K562 (cell line): ENCODE measurements around the gene THADA. TPM values are rescaled to one million over a fixed set of nuclear protein-coding genes. Genes with fewer than 3 reads are reported as not detected.

Experiments used
- ATAC-seq: fragments of 200-7000 bp; cut with Tn5 transposase; 3 replicates; pipeline ENCODE4 v1.9.1; 2020; ENCODE audit warnings: moderate library complexity
- BruUV-seq: library from RNA; stranded (reverse); fragments of 400-500 nt; replicated peaks from 2 replicates; lab custom pipeline; 2021; lab: Mats Ljungman, UMichigan
- CTCF ChIA-PET: fragments of 300-600 bp; formaldehyde crosslinking; extraction: SDS; loops from one replicate; lab custom pipeline; 2021; ENCODE audit warnings: low intra/inter-chr PET ratio; lab: Yijun Ruan, JAX
- POLR2A ChIA-PET: fragments of 300-600, 350-650 bp; sonication (Branson Sonifier 250); formaldehyde crosslinking; extraction: SDS; loops from one replicate; lab custom pipeline; 2021; ENCODE audit warnings: antibody characterized with exemption, inconsistent platforms; lab: Yijun Ruan, JAX
- DNase-seq, 4 experiments: peaks; one replicate each; pipeline versions ENCODE4 v3.0.0 to v3.0.0-alpha.2; 2011 to 2018; ENCODE audit warnings: low spot score in 3 of 4, mixed read lengths in 3 of 4; ENCODE audit errors: extremely low read depth in 1 of 4
- FAIRE-seq: peaks from 2 replicates; lab custom pipeline; 2011; peaks lifted over from hg19 to GRCh38; lab: Jason Lieb, UNC
- H2AFZ ChIP-seq: 2 replicates; pipeline ENCODE4 v1.6.0; 2011; ENCODE audit warnings: low read depth, low read length, control low read depth, inconsistent platforms
- H3K27ac ChIP-seq: fragments of 200-600 bp; 3 replicates; pipeline ENCODE4 v1.8.0; 2011; ENCODE audit warnings: low read depth, mild to moderate bottlenecking, control low read depth, inconsistent platforms, low read length, moderate library complexity, mixed read lengths; ENCODE audit errors: extremely low read depth
- H3K27me3 ChIP-seq, 2 experiments: fragments of 300-600 bp in 1 of 2; 2 replicates in 1 of 2; 3 replicates in 1 of 2; pipeline versions ENCODE4 v1.6.0 to v1.8.0; 2011; ENCODE audit warnings: inconsistent platforms in 2 of 2, low read length in 2 of 2, mild to moderate bottlenecking in 1 of 2, mixed read lengths in 1 of 2, moderate library complexity in 1 of 2; ENCODE audit not compliant: control insufficient read depth in 2 of 2, insufficient read depth in 2 of 2
- H3K36me3 ChIP-seq: fragments of 300-600 bp; 3 replicates; pipeline ENCODE4 v1.8.0; 2011; ENCODE audit warnings: mild to moderate bottlenecking, low read length, inconsistent platforms; ENCODE audit not compliant: control insufficient read depth, insufficient read depth
- H3K4me1 ChIP-seq, 2 experiments: fragments of 200-600 bp in 1 of 2; replicated peaks in 1 of 2; 2 replicates in 1 of 2; 3 replicates in 1 of 2; pipeline versions ENCODE4 v1.5.1 to v1.8.0; 2011; ENCODE audit warnings: inconsistent platforms in 2 of 2, low read length in 2 of 2, mild to moderate bottlenecking in 1 of 2, mixed read lengths in 1 of 2, moderate library complexity in 1 of 2; ENCODE audit not compliant: control insufficient read depth in 2 of 2, insufficient read depth in 2 of 2
- H3K4me2 ChIP-seq: 2 replicates; pipeline ENCODE4 v1.6.1; 2011; ENCODE audit warnings: low read length, control low read depth, inconsistent platforms, mixed read lengths; ENCODE audit not compliant: insufficient read depth
- H3K4me3 ChIP-seq: fragments of 200-600 bp; sonication (generic), shearing (Covaris generic); 2 replicates; pipeline ENCODE4 v1.5.1; 2016; ENCODE audit warnings: control low read depth, inconsistent platforms
- H3K79me2 ChIP-seq: fragments of 200-600 bp; 3 replicates; pipeline ENCODE4 v1.8.0; 2011; ENCODE audit warnings: low read length, inconsistent platforms; ENCODE audit not compliant: control insufficient read depth, insufficient read depth
- H3K9ac ChIP-seq, 2 experiments: 2 replicates each; pipeline versions ENCODE4 v1.6.0 to v1.6.1; 2011; ENCODE audit warnings: low read depth in 2 of 2, low read length in 2 of 2, control low read depth in 1 of 2, inconsistent platforms in 1 of 2, mild to moderate bottlenecking in 1 of 2, mixed read lengths in 1 of 2; ENCODE audit not compliant: insufficient read depth in 1 of 2
- H3K9me1 ChIP-seq: one replicate; pipeline ENCODE4 v1.6.0; 2011; ENCODE audit warnings: inconsistent platforms, mild to moderate bottlenecking, low read length, moderate library complexity; ENCODE audit not compliant: control insufficient read depth, insufficient read depth
- H3K9me3 ChIP-seq: replicated peaks from 2 replicates; pipeline ENCODE4 v1.5.1; 2011; ENCODE audit warnings: low read depth, low read length, inconsistent platforms; ENCODE audit not compliant: control insufficient read depth, insufficient read depth
- H4K20me1 ChIP-seq: replicated peaks from 2 replicates; pipeline ENCODE4 v1.6.1; 2011; ENCODE audit warnings: low read length, inconsistent platforms, mixed read lengths; ENCODE audit not compliant: control insufficient read depth, insufficient read depth
- DMBX1 ChIP-seq: fragments of 250-450 bp; sonication (Bioruptor Pico); IDR thresholded peaks from 2 replicates; pipeline ENCODE4 v1.8.0; 2022; ENCODE audit warnings: inconsistent platforms, mild to moderate bottlenecking, moderate library complexity, borderline replicate concordance
- KAT7 ChIP-seq: sonication (generic); formaldehyde crosslinking; IDR thresholded peaks from 2 replicates; pipeline ENCODE4 v1.8.0; 2022; ENCODE audit warnings: missing genetic modification reagents, mild to moderate bottlenecking, borderline replicate concordance
- KLF10 ChIP-seq: fragments of 250-450 bp; sonication (Bioruptor Pico); IDR thresholded peaks from 2 replicates; pipeline ENCODE4 v1.6.1; 2021; ENCODE audit warnings: matching md5 sums
- MITF ChIP-seq: IDR thresholded peaks from 2 replicates; pipeline ENCODE4 v1.6.1; 2014; ENCODE audit warnings: antibody characterized with exemption
- NCOA2 ChIP-seq, 2 experiments: fragments of 450-650 bp; IDR thresholded peaks; 2 replicates each; pipeline ENCODE4 v1.6.1; 2018; ENCODE audit warnings: mild to moderate bottlenecking in 2 of 2, moderate library complexity in 1 of 2; ENCODE audit not compliant: partially characterized antibody in 2 of 2
- NKRF ChIP-seq: fragments of 450-650 bp; IDR thresholded peaks from 2 replicates; pipeline ENCODE4 v1.6.1; 2016; ENCODE audit warnings: borderline replicate concordance
- NR0B1 ChIP-seq: fragments of 450-650 bp; IDR thresholded peaks from one replicate; pipeline ENCODE4 v1.6.1; 2018; ENCODE audit warnings: mild to moderate bottlenecking, moderate library complexity; ENCODE audit not compliant: partially characterized antibody
- PYGO2 ChIP-seq: fragments of 450-650 bp; IDR thresholded peaks from 2 replicates; pipeline ENCODE4 v1.6.1; 2016; ENCODE audit warnings: mild to moderate bottlenecking, missing genetic modification characterization, moderate library complexity, missing compliant biosample characterization
- RBM17 ChIP-seq: fragments of 200-400 bp; formaldehyde crosslinking; IDR thresholded peaks from 2 replicates; pipeline ENCODE4 v1.6.1; 2017; ENCODE audit warnings: low read depth, mild to moderate bottlenecking, low read length, borderline replicate concordance
- SRSF3 ChIP-seq: fragments of 200-400 bp; formaldehyde crosslinking; IDR thresholded peaks from 2 replicates; pipeline ENCODE4 v1.6.1; 2016; ENCODE audit warnings: mild to moderate bottlenecking, low read length, moderate library complexity; ENCODE audit not compliant: insufficient read depth
- ZC3H4 ChIP-seq: sonication (generic); formaldehyde crosslinking; IDR thresholded peaks from 2 replicates; pipeline ENCODE4 v1.9.0; 2021; ENCODE audit warnings: missing genetic modification reagents, borderline replicate concordance
- ZNF347 ChIP-seq: fragments of 450-650 bp; formaldehyde crosslinking; IDR thresholded peaks from 2 replicates; pipeline ENCODE4 v1.4.0; 2020; ENCODE audit warnings: low read depth, mild to moderate bottlenecking, moderate library complexity
- ZNF445 ChIP-seq: fragments of 250-450 bp; sonication (Bioruptor Pico); IDR thresholded peaks from 2 replicates; pipeline ENCODE4 v1.4.0; 2020; ENCODE audit warnings: low read depth, mild to moderate bottlenecking, moderate library complexity
- ZNF512 ChIP-seq: IDR thresholded peaks from 2 replicates; pipeline ENCODE4 v1.6.1; 2016; ENCODE audit warnings: missing genetic modification characterization, missing compliant biosample characterization
- WGBS: fragments of 100-300 bp; shearing (Covaris generic); methylation state at CpG from one replicate; pipeline ENCODE4 v1.1.6; 2016; ENCODE audit warnings: low coverage, mixed read lengths; ENCODE audit not compliant: insufficient coverage; ENCODE audit errors: missing lambda C conversion rate; 5-methylcytosine and 5-hydroxymethylcytosine counted together
- in situ Hi-C: fragments of 300-500 bp; cut with MboI; formaldehyde crosslinking; loops from 4 replicates; pipeline ENCODE4 v1.15.0; 2018; ENCODE audit warnings: inconsistent platforms, mixed read lengths
- intact Hi-C: fragments of 100-400 bp; cut with micrococcal nuclease; formaldehyde crosslinking; loops from 2 replicates; pipeline ENCODE4 v1.14.2; 2022
- polyA plus RNA-seq, 8 experiments: library from polyadenylated mRNA; depleted of rRNA in 4 of 8; stranded (reverse) in 5 of 8; unstranded in 3 of 8; fragments of >200 nt; fragmentation: Nextera tagmentation in 2 of 8; fragmentation: Illumina TruSeq in 1 of 8; extraction: Ambion mirVana in 2 of 8; extraction: Trizol in 1 of 8; gene quantifications; 2 replicates each; pipeline versions ENCODE4 v1.2.1 to v1.2.3, GENCODE V29; 2011 to 2014; ENCODE audit warnings: inconsistent platforms in 1 of 8, missing spikeins in 1 of 8
- total RNA-seq, 7 experiments: library from RNA; depleted of rRNA in 6 of 7; stranded (reverse); fragments of >200 nt in 6 of 7; fragmentation: Illumina TruSeq in 2 of 7; extraction: Trizol in 2 of 7; gene quantifications; 2 replicates each; pipeline versions ENCODE4 v1.2.1 to v1.2.3, GENCODE V29; 2011 to 2021; ENCODE audit warnings: low replicate concordance in 1 of 7

Gene THADA
- total and polyA plus RNA-seq, 9 of the 15 experiments (the other 6 are each of a cell fraction or from before 2014, with no cell fraction given), result 17.8 to 34.7 (median 31.9) TPM

- Histone ChIP-seq H3K36me3 (peaks cover 57% of the 10 kb centered on the region; the same call in 2 of the 3 replicates), H3K27ac (no peak overlapping the region), H2AFZ (no peak overlapping the region), H3K27me3 (no peaks in the 10 kb centered on the region), H3K4me2 (no peak overlapping the region), H4K20me1 (no peaks in the 10 kb centered on the region), H3K4me3 (no peak overlapping the region), H3K9me1 (no peaks in the 10 kb centered on the region), H3K9me3 (peaks cover 6% of the 10 kb centered on the region; the same call in 1 of the 2 replicates), H3K9ac (no peak overlapping the region), H3K4me1 (no peaks in the 10 kb centered on the region), H3K79me2 (no peaks in the 10 kb centered on the region)
- POLR2A ChIA-PET, result interaction anchor here (0.8 to 1.6 kb wide), 3 partner anchors 13 to 44 kb away, joined by 3 to 4 read pairs (median 3); partner anchors contain the start of gene THADA
- no peak for ATAC-seq
- intact Hi-C loops, result no loop called here
- in situ Hi-C loops, result no loop called here
- BruUV-seq, result no TSS peak
- DNase-seq, result no peak
- CTCF ChIA-PET, result interaction anchor here (0.7 kb wide), 1 partner anchor 723 kb away, joined by 5 read pairs; no protein-coding TSS in a partner anchor
- WGBS, result 97% methylated on average over 2 of the region's 2 CpGs
- no peak for FAIRE-seq
- TF ChIP-seq SRSF3 (no peak), NCOA2 (IDR thresholded peaks at IDR 0.05; ENCODE audit: partially characterized antibody in 2 of 2) (no peak), MITF (no peak), DMBX1 (CRISPR knock-in tag) (no peak), NR0B1 (no peak), NKRF (no peak), ZNF445 (no peak), KAT7 (CRISPR knock-in tag) (no peak), ZNF512 (no peak), ZC3H4 (CRISPR knock-in tag) (no peak), KLF10 (CRISPR knock-in tag) (no peak), PYGO2 (tag) (no peak), ZNF347 (CRISPR knock-in tag) (no peak), RBM17 (no peak)
Measured at GRCh38 chr2:43551990-43552389, 43.8 kb downstream of the THADA start.
